CD14-positive monocyte (primary cell): ENCODE results near the gene FCN2. TPM values are rescaled to one million over a fixed set of nuclear protein-coding genes. Genes with fewer than 3 reads are reported as not detected.

Experiments used
- DNase-seq, 3 donors: peaks; one replicate each; pipeline ENCODE4 v3.0.0-alpha.2; 2011 to 2022
- H2AFZ ChIP-seq: 2 replicates; pipeline ENCODE4 v1.6.0; 2012; ENCODE audit warnings: mild to moderate bottlenecking, low read depth, low read length, inconsistent platforms; ENCODE audit not compliant: insufficient read depth, poor library complexity, severe bottlenecking
- H3K27ac ChIP-seq, 2 donors: 1 replicate in 1 of 2; 2 replicates in 1 of 2; pipeline ENCODE4 v1.5.1; 2012 to 2013; ENCODE audit warnings: low read length in 2 of 2, control low read depth in 1 of 2, inconsistent platforms in 1 of 2, low read depth in 1 of 2, mild to moderate bottlenecking in 1 of 2
- H3K27me3 ChIP-seq, 2 donors: one replicate each; pipeline versions ENCODE4 v1.6.0 to v1.6.1; 2011 to 2013; ENCODE audit warnings: low read length in 2 of 2; ENCODE audit not compliant: control insufficient read depth in 2 of 2, insufficient read depth in 2 of 2
- H3K36me3 ChIP-seq, 2 donors: replicated peaks in 1 of 2; 1 replicate in 1 of 2; 2 replicates in 1 of 2; pipeline versions ENCODE4 v1.5.1 to v1.6.1; 2012 to 2013; ENCODE audit warnings: low read length in 2 of 2, control low read depth in 1 of 2, inconsistent platforms in 1 of 2, mild to moderate bottlenecking in 1 of 2; ENCODE audit not compliant: insufficient read depth in 2 of 2, control insufficient read depth in 1 of 2
- H3K4me1 ChIP-seq, 2 donors: 1 replicate in 1 of 2; 2 replicates in 1 of 2; pipeline versions ENCODE4 v1.5.1 to v1.6.1; 2012 to 2013; ENCODE audit warnings: low read length in 2 of 2, control low read depth in 1 of 2, inconsistent platforms in 1 of 2, mild to moderate bottlenecking in 1 of 2, moderate library complexity in 1 of 2; ENCODE audit not compliant: insufficient read depth in 2 of 2, control insufficient read depth in 1 of 2
- H3K4me2 ChIP-seq: replicated peaks from 2 replicates; pipeline ENCODE3; 2012; ENCODE audit warnings: low read length, moderate library complexity, mild to moderate bottlenecking; ENCODE audit not compliant: poor library complexity, severe bottlenecking; ENCODE audit errors: extremely low read depth
- H3K4me3 ChIP-seq, 3 experiments: fragments of 200-600 bp in 1 of 3; sonication (generic) in 1 of 3; replicated peaks in 1 of 3; 1 replicate in 2 of 3; 2 replicates in 1 of 3; pipeline ENCODE4 v1.5.1; 2011 to 2013; ENCODE audit warnings: low read length in 3 of 3, mild to moderate bottlenecking in 3 of 3, control low read depth in 2 of 3, low read depth in 2 of 3, inconsistent platforms in 1 of 3, moderate library complexity in 1 of 3
- H3K79me2 ChIP-seq: 2 replicates; pipeline ENCODE4 v1.6.0; 2012; ENCODE audit warnings: mild to moderate bottlenecking, control low read depth, inconsistent platforms, low read length, moderate library complexity; ENCODE audit not compliant: insufficient read depth
- H3K9ac ChIP-seq: 2 replicates; pipeline ENCODE4 v1.6.0; 2017; ENCODE audit warnings: low read length, mild to moderate bottlenecking; ENCODE audit not compliant: insufficient read depth, poor library complexity, severe bottlenecking
- H3K9me3 ChIP-seq, 2 donors: replicated peaks in 1 of 2; 1 replicate in 1 of 2; 2 replicates in 1 of 2; pipeline versions ENCODE4 v1.5.1 to v1.6.1; 2012 to 2013; ENCODE audit warnings: low read length in 2 of 2, control low read depth in 1 of 2; ENCODE audit not compliant: control insufficient read depth in 1 of 2, insufficient read depth in 1 of 2
- H4K20me1 ChIP-seq: 2 replicates; pipeline ENCODE4 v1.6.0; 2012; ENCODE audit warnings: mild to moderate bottlenecking, low read length, control low read depth, moderate library complexity; ENCODE audit not compliant: insufficient read depth
- H3K27ac Mint-ChIP-seq, 7 donors: one replicate each; pipeline ENCODE4 v1.8.0; 2020; ENCODE audit warnings: mild to moderate bottlenecking in 7 of 7, mixed read lengths in 7 of 7, moderate library complexity in 6 of 7, inconsistent platforms in 2 of 7
- H3K27me3 Mint-ChIP-seq, 3 donors: one replicate each; pipeline ENCODE4 v1.8.0; 2021 to 2022; ENCODE audit warnings: low read depth in 3 of 3, mild to moderate bottlenecking in 3 of 3, mixed read lengths in 3 of 3, moderate library complexity in 3 of 3, inconsistent platforms in 1 of 3
- H3K36me3 Mint-ChIP-seq, 2 donors: one replicate each; pipeline ENCODE4 v1.8.0; 2020; ENCODE audit warnings: mixed read lengths in 2 of 2, inconsistent platforms in 1 of 2, mild to moderate bottlenecking in 1 of 2
- H3K4me1 Mint-ChIP-seq: one replicate; pipeline ENCODE4 v1.8.0; 2020; ENCODE audit warnings: mild to moderate bottlenecking, mixed read lengths
- H3K4me3 Mint-ChIP-seq, 2 donors: one replicate each; pipeline ENCODE4 v1.8.0; 2020; ENCODE audit warnings: mild to moderate bottlenecking in 2 of 2, mixed read lengths in 2 of 2, moderate library complexity in 1 of 2
- H3K9me3 Mint-ChIP-seq, 7 donors: one replicate each; pipeline ENCODE4 v1.8.0; 2020 to 2022; ENCODE audit warnings: mixed read lengths in 7 of 7, mild to moderate bottlenecking in 6 of 7, moderate library complexity in 6 of 7, inconsistent platforms in 2 of 7
- WGBS: methylation state at CpG from one replicate; pipeline ENCODE4 v1.1.5; 2013; ENCODE audit warnings: missing lambda C conversion rate; ENCODE audit not compliant: insufficient coverage; 5-methylcytosine and 5-hydroxymethylcytosine counted together
- intact Hi-C, 2 donors: fragments of 100-400 bp; cut with micrococcal nuclease; formaldehyde crosslinking; loops; one replicate each; pipeline versions ENCODE4 v1.15.0 to v1.15.1; 2023
- polyA plus RNA-seq, 3 donors: library from polyadenylated mRNA; depleted of rRNA in 1 of 3; unstranded in 2 of 3; stranded (reverse) in 1 of 3; fragments of 300-500 nt in 2 of 3; fragments of >200 nt in 1 of 3; fragmentation: Illumina TruSeq in 2 of 3; gene quantifications; 1 replicate in 2 of 3; 2 replicates in 1 of 3; pipeline ENCODE4 v1.2.3, GENCODE V29; 2012 to 2021
- TF ChIP-seq, protein P1 (sequence below): fragments of 200-600 bp; IDR thresholded peaks from one replicate; pipeline ENCODE4 v1.8.0; 2022; ENCODE audit warnings: antibody characterized with exemption, mild to moderate bottlenecking

Gene FCN2
- polyA plus RNA-seq, 3 donors, result not detected

DNA sequence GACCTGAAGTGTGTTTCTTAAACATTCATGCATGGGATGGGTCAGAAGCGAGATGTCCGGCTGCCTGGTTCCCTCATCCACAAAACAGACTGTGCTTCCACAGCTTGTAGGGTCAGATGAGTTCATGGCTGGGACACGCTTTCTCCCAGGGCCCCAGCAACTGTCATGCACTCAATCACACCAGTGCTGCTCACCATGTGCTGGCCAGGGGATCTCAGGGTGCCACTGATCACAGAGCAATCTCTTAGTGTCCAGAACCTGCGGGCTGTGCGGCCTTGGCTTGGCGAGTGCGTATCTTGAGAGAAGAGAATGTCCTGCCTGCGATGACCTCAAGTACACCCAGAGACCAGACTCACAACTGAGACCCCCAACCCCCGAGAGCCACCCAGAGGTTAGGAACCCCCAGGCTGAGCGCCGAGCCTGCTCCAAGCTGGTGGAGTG is 26.0 kb upstream of the FCN2 start:
- H3K9me3 Mint-ChIP-seq, result peaks cover 3 to 20% (median 15%) of the 10 kb centered on the region in 7 donors
- TF ChIP-seq, protein P1, sequence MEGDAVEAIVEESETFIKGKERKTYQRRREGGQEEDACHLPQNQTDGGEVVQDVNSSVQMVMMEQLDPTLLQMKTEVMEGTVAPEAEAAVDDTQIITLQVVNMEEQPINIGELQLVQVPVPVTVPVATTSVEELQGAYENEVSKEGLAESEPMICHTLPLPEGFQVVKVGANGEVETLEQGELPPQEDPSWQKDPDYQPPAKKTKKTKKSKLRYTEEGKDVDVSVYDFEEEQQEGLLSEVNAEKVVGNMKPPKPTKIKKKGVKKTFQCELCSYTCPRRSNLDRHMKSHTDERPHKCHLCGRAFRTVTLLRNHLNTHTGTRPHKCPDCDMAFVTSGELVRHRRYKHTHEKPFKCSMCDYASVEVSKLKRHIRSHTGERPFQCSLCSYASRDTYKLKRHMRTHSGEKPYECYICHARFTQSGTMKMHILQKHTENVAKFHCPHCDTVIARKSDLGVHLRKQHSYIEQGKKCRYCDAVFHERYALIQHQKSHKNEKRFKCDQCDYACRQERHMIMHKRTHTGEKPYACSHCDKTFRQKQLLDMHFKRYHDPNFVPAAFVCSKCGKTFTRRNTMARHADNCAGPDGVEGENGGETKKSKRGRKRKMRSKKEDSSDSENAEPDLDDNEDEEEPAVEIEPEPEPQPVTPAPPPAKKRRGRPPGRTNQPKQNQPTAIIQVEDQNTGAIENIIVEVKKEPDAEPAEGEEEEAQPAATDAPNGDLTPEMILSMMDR, result no peak
- no peaks in the 10 kb centered on the region for H4K20me1 ChIP-seq
- peaks cover 7 to 10% (median 10%) of the 10 kb centered on the region in 3 donors for H3K27me3 Mint-ChIP-seq
- H3K36me3 ChIP-seq, result no peaks in the 10 kb centered on the region
- no peak overlapping the region for H3K27ac ChIP-seq
- no peak for DNase-seq
- peaks cover 11 to 14% of the 10 kb centered on the region in 2 donors for H3K9me3 ChIP-seq
- H3K4me1 Mint-ChIP-seq, result no peaks in the 10 kb centered on the region
- H3K27ac Mint-ChIP-seq, result no peak overlapping the region
- intact Hi-C loops, result no loop called here
- no peak overlapping the region for H3K4me2 ChIP-seq
- H3K4me3 ChIP-seq, result no peak overlapping the region
- H3K9ac ChIP-seq, result no peak overlapping the region
- H3K4me1 ChIP-seq, result no peaks in the 10 kb centered on the region
- no peaks in the 10 kb centered on the region for H3K27me3 ChIP-seq
- H3K79me2 ChIP-seq, result no peaks in the 10 kb centered on the region
- H2AFZ ChIP-seq, result no peak overlapping the region
- 96% methylated on average over 7 of the region's 11 CpGs for WGBS
- no peak overlapping the region for H3K4me3 Mint-ChIP-seq
- no peaks in the 10 kb centered on the region for H3K36me3 Mint-ChIP-seq

DNA sequence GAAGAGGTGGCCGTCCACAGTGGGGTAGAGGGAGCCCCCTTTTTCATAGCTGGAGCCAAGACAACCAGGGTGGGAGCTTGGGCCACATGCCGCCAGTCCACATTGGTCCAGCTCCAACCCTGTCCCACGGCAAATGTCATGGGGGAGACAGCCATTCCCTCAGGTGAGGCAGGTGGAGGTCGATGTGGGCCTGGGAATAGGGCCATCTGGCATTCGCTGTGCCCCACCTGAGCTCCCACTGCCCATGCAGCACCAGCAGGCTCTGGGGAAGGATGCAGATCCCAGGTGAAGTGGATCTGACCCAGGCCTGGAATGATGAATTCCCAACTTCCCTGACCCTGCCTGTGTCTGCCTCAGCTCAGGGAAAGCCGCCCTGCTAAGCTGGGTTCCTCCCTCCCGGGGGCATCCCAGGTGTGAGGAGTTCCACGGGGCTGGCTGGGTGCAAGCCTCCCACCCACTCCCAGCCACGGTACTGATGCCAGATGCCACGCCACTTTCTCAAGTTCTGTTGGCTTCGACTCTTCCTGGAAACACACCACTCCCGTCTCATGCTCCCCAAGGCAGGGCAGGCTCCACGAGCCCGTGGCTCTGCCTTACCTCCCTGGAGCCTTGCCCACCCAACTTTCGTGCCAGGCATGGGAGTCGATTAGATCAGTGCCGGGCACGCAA is 25.2 kb upstream of the FCN2 start:
- peaks cover 7 to 10% (median 10%) of the 10 kb centered on the region in 3 donors for H3K27me3 Mint-ChIP-seq
- Histone ChIP-seq H3K27ac (no peak overlapping the region), H3K27me3 (no peaks in the 10 kb centered on the region), H4K20me1 (no peaks in the 10 kb centered on the region), H3K4me2 (no peak overlapping the region), H3K9ac (no peak overlapping the region), H3K9me3 (peaks cover 8 to 9% of the 10 kb centered on the region in 2 donors), H3K36me3 (no peaks in the 10 kb centered on the region), H3K4me1 (no peaks in the 10 kb centered on the region), H3K79me2 (no peaks in the 10 kb centered on the region), H3K4me3 (no peak overlapping the region), H2AFZ (no peak overlapping the region)
- no peak overlapping the region for H3K27ac Mint-ChIP-seq
- no peaks in the 10 kb centered on the region for H3K36me3 Mint-ChIP-seq
- H3K4me3 Mint-ChIP-seq, result no peak overlapping the region
- intact Hi-C loops, result no loop called here
- TF ChIP-seq, protein P1, result no peak
- H3K4me1 Mint-ChIP-seq, result no peaks in the 10 kb centered on the region
- 93% methylated on average over 18 of the region's 18 CpGs for WGBS
- DNase-seq, result no peak
- peaks cover 3 to 18% (median 6%) of the 10 kb centered on the region in 7 donors for H3K9me3 Mint-ChIP-seq
